IPS DF 19.7 (cell line): ENCODE measurements around the gene CACNB4.
"Not testable (repeated sequence)": the region's sequence is repeated elsewhere in the genome, so short reads cannot be mapped to it uniquely, and the experiment has no call there.

Source experiments
- DNase-seq: peaks from one replicate; pipeline ENCODE4 v3.0.0-alpha.2; 2013; ENCODE audit warnings: low read depth, low spot score

The CACNB4 gene

GRCh38 chr2:152022090-152022489 lies 76.8 kb downstream of the CACNB4 start:
- no peak for DNase-seq

GRCh38 chr2:152021001-152021400 lies 77.8 kb downstream of the CACNB4 start:
- not testable (repeated sequence) for DNase-seq

DNA sequence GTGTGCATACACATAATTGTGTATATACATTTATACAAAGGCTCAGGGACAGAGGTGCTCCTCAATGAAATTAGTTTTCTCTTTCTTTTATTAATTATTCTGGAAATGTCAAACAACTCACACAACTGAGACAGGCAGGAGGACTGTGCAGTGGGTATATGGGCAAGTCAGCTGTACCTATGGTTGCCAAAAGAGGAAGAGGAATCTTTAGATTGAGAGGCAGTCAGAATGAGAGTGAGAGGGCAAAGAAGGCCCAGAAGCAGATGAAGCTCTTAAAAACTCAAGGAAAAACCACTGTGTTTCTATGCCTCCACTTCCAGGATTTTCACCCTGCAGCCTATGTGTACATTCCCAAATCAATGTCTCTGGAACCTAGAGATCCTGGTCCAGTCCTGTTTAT lies 79.1 kb downstream of the CACNB4 start:
- DNase-seq: no peak

- no peak for DNase-seq
These were observed 82.4 kb downstream of the CACNB4 start for GRCh38 chr2:152016181-152017120.

GRCh38 chr2:152015552-152015951 lies 83.3 kb downstream of the CACNB4 start:
- no peak for DNase-seq

- DNase-seq: no peak
These were observed 86.1 kb downstream of the CACNB4 start for GRCh38 chr2:152012697-152013096.

DNA sequence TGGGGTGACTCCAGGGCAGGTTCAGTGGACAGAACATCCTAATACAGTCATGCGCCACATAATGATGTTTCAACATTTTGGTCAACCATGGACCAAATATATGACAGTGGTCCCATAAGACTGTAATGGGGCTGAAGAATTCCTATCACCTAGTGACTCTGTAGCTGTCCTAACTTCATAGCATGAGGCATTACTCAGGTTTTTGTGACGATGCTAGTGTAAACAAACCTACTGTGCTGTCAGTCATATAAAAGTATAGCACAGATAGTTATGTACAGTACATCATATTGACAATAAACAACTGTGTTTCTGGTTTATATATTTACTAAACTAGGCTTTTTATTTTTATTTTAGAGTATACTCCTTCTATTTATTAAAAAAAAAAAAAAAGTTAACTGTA lies 87.1 kb downstream of the CACNB4 start:
- DNase-seq: no peak

DNA sequence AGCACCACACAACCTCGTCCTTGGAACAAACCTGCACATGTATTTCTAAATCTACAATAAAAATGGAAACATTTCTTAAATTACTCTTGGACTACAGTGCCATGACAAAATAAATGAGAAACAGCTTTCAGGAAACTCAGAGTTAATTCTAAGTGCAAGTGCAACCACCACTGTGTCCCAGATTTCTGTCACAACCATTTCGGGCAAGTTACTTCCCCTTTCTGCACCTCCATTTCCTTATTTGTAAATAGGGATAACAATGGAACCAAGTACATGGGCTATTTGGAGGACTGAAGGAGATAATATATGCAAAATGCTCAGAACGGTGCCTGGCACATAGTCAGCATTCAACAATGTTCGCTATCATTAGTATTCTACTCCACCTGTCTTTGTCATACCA lies 93.2 kb downstream of the CACNB4 start:
- no peak for DNase-seq

GRCh38 chr2:152003283-152003682 lies 95.6 kb downstream of the CACNB4 start:
- DNase-seq: not testable (repeated sequence)

GRCh38 chr2:151999053-151999452 lies 99.8 kb downstream of the CACNB4 start:
- DNase-seq: peak; percentile 59

- no peak for DNase-seq
These were observed 102.4 kb downstream of the CACNB4 start for GRCh38 chr2:151996243-151997003.

DNA sequence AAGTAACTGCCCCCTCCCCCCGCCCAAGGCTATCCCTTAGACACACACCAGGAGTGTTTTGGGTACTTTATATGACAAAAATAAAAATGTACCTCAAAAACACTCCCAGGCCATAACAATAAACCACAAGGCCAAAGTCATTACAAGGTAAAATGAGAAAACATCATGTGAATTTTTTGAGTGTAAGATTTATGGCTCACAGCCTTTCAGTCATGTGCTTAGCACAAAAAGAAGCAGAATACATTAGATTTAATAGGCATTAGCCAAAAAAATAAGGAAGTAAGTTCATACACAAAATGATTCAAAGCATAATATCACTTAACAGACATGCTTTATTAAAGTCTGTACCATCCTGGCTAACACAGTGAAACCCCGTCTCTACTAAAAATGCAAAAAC lies 103.7 kb downstream of the CACNB4 start:
- no peak for DNase-seq

- DNase-seq: not testable (repeated sequence)
These were observed 104.7 kb downstream of the CACNB4 start for GRCh38 chr2:151994178-151994577.

DNA sequence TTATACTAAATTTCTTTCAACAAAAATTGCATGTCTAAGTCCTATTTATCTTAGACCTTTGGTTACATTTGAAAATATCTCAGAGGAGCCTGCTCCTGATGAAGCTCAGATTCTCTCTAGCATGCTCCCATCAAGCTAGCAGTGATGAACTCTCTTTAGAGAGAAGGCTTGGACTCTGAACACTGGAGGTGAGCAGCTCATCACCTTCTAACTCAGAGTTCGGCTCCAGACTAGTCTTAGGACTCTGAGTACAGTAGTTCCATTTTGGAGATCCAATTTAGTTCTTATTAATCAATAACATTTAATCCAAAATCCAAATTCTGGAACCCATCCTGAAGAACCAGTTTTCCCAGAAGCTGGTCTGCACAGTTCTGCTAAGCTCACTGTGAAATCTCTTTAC lies 107.8 kb downstream of the CACNB4 start:
- no peak for DNase-seq

DNA sequence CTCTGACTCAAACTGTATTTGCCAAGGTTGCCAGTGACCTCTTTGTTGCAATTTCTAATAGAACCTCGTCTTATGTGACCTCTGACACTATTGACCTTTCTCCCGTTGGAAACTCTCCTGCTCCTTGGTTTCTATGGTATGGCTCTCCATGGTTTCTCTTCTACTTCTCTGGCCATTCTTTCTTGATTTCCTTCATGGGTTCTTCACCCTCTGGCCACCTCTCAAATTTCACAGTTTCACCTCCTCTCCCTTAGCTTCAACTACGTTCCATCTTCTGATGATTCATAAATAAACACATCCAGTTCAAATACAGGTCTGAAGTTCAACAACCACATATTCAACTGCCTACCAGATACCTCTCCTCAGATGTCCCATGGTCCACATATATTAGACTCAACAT lies 109.5 kb downstream of the CACNB4 start:
- no peak for DNase-seq

DNA sequence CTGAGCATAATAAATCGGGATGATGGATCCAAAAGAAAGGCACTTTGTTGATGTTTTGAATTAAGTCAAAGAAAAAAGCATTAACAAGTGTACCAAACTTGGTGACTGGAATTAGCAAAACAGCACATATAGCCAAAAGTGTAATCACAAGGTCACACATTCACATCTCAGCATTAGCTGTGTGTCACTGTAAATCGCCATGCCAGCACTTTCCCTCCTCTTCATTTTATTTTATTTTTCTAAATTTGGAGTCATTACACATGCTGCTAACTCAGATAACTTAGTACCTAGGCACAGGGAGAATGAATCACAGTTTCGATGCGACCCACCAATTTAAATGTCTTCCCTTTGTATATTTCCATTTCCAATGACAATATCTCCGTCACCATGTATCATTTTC lies 111.4 kb downstream of the CACNB4 start:
- no peak for DNase-seq

- no peak for DNase-seq
These were observed 114.3 kb downstream of the CACNB4 start for GRCh38 chr2:151984424-151985083.

DNA sequence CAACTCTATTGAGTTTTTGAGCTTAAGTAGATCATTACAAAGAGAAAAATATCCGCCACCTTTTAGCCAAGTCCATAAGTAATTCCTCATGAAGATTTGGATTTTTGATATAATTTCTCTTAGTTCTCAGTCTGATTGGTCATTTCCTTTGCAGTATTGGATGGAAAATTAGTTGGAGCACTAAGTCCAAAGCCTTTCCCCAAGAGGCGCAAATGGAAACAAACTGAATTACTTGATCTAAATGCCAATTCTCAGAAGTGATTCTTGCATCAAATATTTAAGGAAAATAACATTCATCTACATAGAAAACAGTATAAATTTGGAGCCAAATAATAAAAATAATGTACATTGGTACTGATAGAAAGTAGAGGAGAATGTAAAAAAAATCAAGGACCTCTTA lies 115.6 kb downstream of the CACNB4 start:
- DNase-seq: no peak

DNA sequence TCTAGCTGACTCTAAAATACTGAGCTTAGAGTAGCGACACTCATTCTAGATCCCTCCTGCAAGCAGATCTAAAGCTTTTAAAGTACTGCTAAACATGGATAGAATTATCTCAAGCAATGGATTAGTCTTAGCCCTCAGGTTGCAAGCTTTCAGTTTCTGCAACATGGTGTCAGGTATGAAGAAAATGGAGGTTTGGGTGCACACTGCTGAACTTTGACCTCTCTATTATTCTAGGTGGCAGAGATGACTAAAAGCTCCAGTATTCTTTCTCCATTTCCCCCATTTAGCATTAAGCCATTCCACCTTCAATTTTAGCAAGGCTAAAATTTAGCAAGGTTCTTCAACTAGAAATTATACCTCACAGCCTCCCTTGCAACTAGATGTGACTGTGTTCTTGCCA lies 117.0 kb downstream of the CACNB4 start:
- no peak for DNase-seq

- no peak for DNase-seq
These were observed 119.2 kb downstream of the CACNB4 start for GRCh38 chr2:151979694-151980093.

DNA sequence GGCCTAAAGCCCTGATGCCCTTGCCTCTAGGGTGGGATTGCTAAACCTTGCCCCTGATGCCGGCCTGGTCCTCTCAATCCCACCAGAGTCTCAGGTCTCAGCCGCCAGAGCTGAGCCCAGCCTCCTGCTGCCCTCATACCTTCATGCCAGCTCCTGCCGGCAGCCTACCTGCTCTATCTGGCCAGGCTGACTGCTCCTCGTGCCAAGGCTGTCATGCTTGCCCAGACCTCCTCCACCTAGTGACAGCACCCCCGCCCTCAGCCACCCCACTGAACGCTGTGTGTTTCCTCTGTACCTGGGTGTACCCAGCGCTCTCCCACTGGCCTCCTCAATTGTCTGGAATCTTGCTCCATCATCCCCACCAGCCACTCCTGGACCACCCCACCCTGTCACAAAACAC lies 120.1 kb downstream of the CACNB4 start:
- DNase-seq: no peak

DNA sequence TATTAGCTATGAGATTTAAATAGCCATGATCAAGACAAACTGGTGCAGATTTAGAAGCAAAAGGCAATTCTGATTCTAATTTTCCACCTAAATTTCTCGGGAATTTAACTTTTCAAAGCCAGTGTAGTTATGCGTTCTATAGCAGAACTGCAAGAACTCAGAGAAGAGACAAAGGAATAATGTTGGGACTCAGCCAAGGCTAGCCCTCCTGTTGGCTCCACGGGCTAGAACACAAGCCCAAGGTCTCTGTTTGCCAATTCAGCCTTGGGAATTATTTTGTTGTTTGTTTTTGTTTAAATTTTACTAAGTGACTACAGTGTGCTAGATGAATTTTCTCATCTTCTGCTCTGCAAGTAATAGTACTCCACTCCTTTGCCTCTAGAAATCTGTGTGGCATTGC lies 121.2 kb downstream of the CACNB4 start:
- no peak for DNase-seq
